WTC11 (cell line): ENCODE measurements around the gene OR5V1. TPM values are rescaled to one million over a fixed set of nuclear protein-coding genes. Genes with fewer than 3 reads are reported as not detected.

ENCODE experiments used
- ATAC-seq: fragments of 200-7000 bp; cut with Tn5 transposase; 2 replicates; pipeline ENCODE4 v1.10.0; 2021; ENCODE audit warnings: mild to moderate bottlenecking, moderate library complexity
- CTCF ChIA-PET: fragments of 300-600 bp; sonication (Branson Sonifier 250); formaldehyde crosslinking; loops from one replicate; lab custom pipeline; 2021; ENCODE audit warnings: antibody characterized with exemption; lab: Charles Lee
- POLR2A ChIA-PET: fragments of 350-600 bp; sonication (Branson Sonifier 250); formaldehyde crosslinking; loops from one replicate; lab custom pipeline; 2021; ENCODE audit warnings: antibody characterized with exemption; lab: Charles Lee
- DNase-seq: peaks from one replicate; pipeline ENCODE4 v3.0.0; 2021; ENCODE audit warnings: low spot score
- H3K27ac Mint-ChIP-seq: 2 replicates; pipeline ENCODE4 v1.8.0; 2021; ENCODE audit warnings: mixed read lengths
- H3K27me3 Mint-ChIP-seq: 2 replicates; pipeline ENCODE4 v1.8.0; 2021; ENCODE audit warnings: low read depth, mild to moderate bottlenecking, moderate library complexity, mixed read lengths
- H3K36me3 Mint-ChIP-seq: 2 replicates; pipeline ENCODE4 v1.8.0; 2021; ENCODE audit warnings: mixed read lengths
- H3K4me1 Mint-ChIP-seq: 2 replicates; pipeline ENCODE4 v1.8.0; 2022; ENCODE audit warnings: mixed read lengths
- H3K4me3 Mint-ChIP-seq: 2 replicates; pipeline ENCODE4 v1.8.0; 2021; ENCODE audit warnings: mild to moderate bottlenecking, moderate library complexity, mixed read lengths
- H3K9me3 Mint-ChIP-seq: 2 replicates; pipeline ENCODE4 v1.8.0; 2021; ENCODE audit warnings: mixed read lengths
- ARID4B ChIP-seq: sonication (generic); formaldehyde crosslinking; IDR thresholded peaks from 2 replicates; pipeline ENCODE4 v1.8.0; 2023; ENCODE audit warnings: missing genetic modification reagents, mild to moderate bottlenecking, borderline replicate concordance
- ATF1 ChIP-seq: sonication (generic); formaldehyde crosslinking; IDR thresholded peaks from 2 replicates; pipeline ENCODE4 v1.8.1; 2023; ENCODE audit warnings: mild to moderate bottlenecking, moderate library complexity, missing genetic modification reagents
- CREM ChIP-seq: sonication (generic); formaldehyde crosslinking; IDR thresholded peaks from 2 replicates; pipeline ENCODE4 v1.8.1; 2022; ENCODE audit warnings: mild to moderate bottlenecking, missing genetic modification reagents, moderate library complexity
- E2F4 ChIP-seq: sonication (generic); formaldehyde crosslinking; IDR thresholded peaks from 2 replicates; pipeline ENCODE4 v1.8.1; 2022; ENCODE audit warnings: low read depth, mild to moderate bottlenecking, moderate library complexity, missing genetic modification reagents, borderline replicate concordance
- ERG ChIP-seq: fragments of 250-450 bp; sonication (Bioruptor Pico); IDR thresholded peaks from 2 replicates; pipeline ENCODE4 v1.8.0; 2021; ENCODE audit warnings: mild to moderate bottlenecking
- GRHL2 ChIP-seq: fragments of 250-450 bp; sonication (Bioruptor Pico); IDR thresholded peaks from 2 replicates; pipeline ENCODE4 v1.8.0; 2022; ENCODE audit warnings: mild to moderate bottlenecking, moderate library complexity; ENCODE audit not compliant: insufficient replicate concordance, severe bottlenecking
- MAX ChIP-seq: sonication (generic); formaldehyde crosslinking; IDR thresholded peaks from 2 replicates; pipeline ENCODE4 v1.8.0; 2022; ENCODE audit warnings: mild to moderate bottlenecking, missing genetic modification reagents
- NFYB ChIP-seq: sonication (generic); formaldehyde crosslinking; conservative IDR thresholded peaks from 2 replicates; pipeline ENCODE4 v1.8.0; 2022; ENCODE audit warnings: low read depth, missing genetic modification reagents
- PREB ChIP-seq: sonication (generic); formaldehyde crosslinking; IDR thresholded peaks from 2 replicates; pipeline ENCODE4 v1.8.1; 2022; ENCODE audit warnings: mild to moderate bottlenecking, missing genetic modification reagents, moderate library complexity, borderline replicate concordance
- TCF7 ChIP-seq: sonication (generic); formaldehyde crosslinking; IDR thresholded peaks from 2 replicates; pipeline ENCODE4 v1.8.0; 2022; ENCODE audit warnings: mild to moderate bottlenecking, low read depth, missing genetic modification reagents, moderate library complexity
- USF2 ChIP-seq: sonication (generic); formaldehyde crosslinking; IDR thresholded peaks from 2 replicates; pipeline ENCODE4 v1.8.1; 2023; ENCODE audit warnings: mild to moderate bottlenecking, missing genetic modification reagents, moderate library complexity
- ZNF416 ChIP-seq: fragments of 250-450 bp; sonication (Bioruptor Pico); IDR thresholded peaks from 2 replicates; pipeline ENCODE4 v1.9.0; 2021; ENCODE audit warnings: mild to moderate bottlenecking, inconsistent platforms
- ZNF425 ChIP-seq: fragments of 250-450 bp; sonication (Bioruptor Pico); conservative IDR thresholded peaks from 2 replicates; pipeline ENCODE4 v1.9.0; 2021; ENCODE audit warnings: mild to moderate bottlenecking
- ZNF512 ChIP-seq: sonication (generic); formaldehyde crosslinking; IDR thresholded peaks from 2 replicates; pipeline ENCODE4 v1.8.1; 2022; ENCODE audit warnings: missing genetic modification reagents, borderline replicate concordance
- ZSCAN18 ChIP-seq: fragments of 250-450 bp; sonication (Bioruptor Pico); IDR thresholded peaks from 2 replicates; pipeline ENCODE4 v2.1.2; 2022; ENCODE audit warnings: mild to moderate bottlenecking, moderate library complexity
- total RNA-seq: library from RNA; stranded (reverse); gene quantifications from 3 replicates; pipeline ENCODE4 v1.2.3, GENCODE V29; 2021

OR5V1 gene
- total RNA-seq, 1 experiment from 2014 or later = not detected

- H3K9me3 Mint-ChIP-seq = no peaks in the 10 kb centered on the region
- no peak for TF ChIP-seq ZNF416 (CRISPR knock-in tag)
- TF ChIP-seq TCF7 (CRISPR knock-in tag) = no peak
- no peak for TF ChIP-seq CREM (CRISPR knock-in tag)
- no peak for TF ChIP-seq ERG (CRISPR knock-in tag)
- TF ChIP-seq ARID4B = no peak
- no peak for ATAC-seq
- ChIA-PET CTCF (interaction anchor here (0.6 to 3.5 kb wide), 13 partner anchors 13 to 278 kb away, joined by 3 to 31 read pairs (median 3); no protein-coding TSS in a partner anchor), POLR2A (no interaction called here)
- H3K27me3 Mint-ChIP-seq = no peaks in the 10 kb centered on the region
- H3K27ac Mint-ChIP-seq = no peak overlapping the region
- no peaks in the 10 kb centered on the region; the same call in 1 of the 2 replicates for H3K4me1 Mint-ChIP-seq
- no peak overlapping the region for H3K4me3 Mint-ChIP-seq
- H3K36me3 Mint-ChIP-seq = no peaks in the 10 kb centered on the region
- DNase-seq = no peak
Observed at GRCh38 chr6:29376003-29376402, 7.3 kb upstream of the OR5V1 start.

- no peak for ATAC-seq
- TF ChIP-seq E2F4 (CRISPR knock-in tag) (no peak), MAX (no peak), ZNF425 (CRISPR knock-in tag) (no peak), ZNF512 (CRISPR knock-in tag) (no peak), GRHL2 (no peak), CREM (CRISPR knock-in tag) (no peak), ZSCAN18 (CRISPR knock-in tag) (no peak), ATF1 (CRISPR knock-in tag) (no peak), USF2 (no peak), ERG (CRISPR knock-in tag) (no peak), PREB (CRISPR knock-in tag) (no peak), TCF7 (CRISPR knock-in tag) (no peak), NFYB (CRISPR knock-in tag) (no peak)
- POLR2A ChIA-PET = no interaction called here
- Mint-ChIP-seq H3K36me3 (no peaks in the 10 kb centered on the region), H3K27me3 (no peaks in the 10 kb centered on the region), H3K9me3 (no peaks in the 10 kb centered on the region), H3K4me1 (no peaks in the 10 kb centered on the region; the same call in 1 of the 2 replicates), H3K27ac (no peak within 1 kb of the TSS), H3K4me3 (no peak within 1 kb of the TSS)
- DNase-seq = no peak
- CTCF ChIA-PET = interaction anchor here (0.8 to 3.3 kb wide), 6 partner anchors 12 to 275 kb away, joined by 3 to 31 read pairs (median 4); no protein-coding TSS in a partner anchor
Observed at GRCh38 chr6:29375191-29375590, 6.5 kb upstream of the OR5V1 start, which contains the start of gene OR12D3. Gene OR12D3 (minus strand): TSS chr6:29375291. CDS start chr6:29375287, 4 bp downstream.
